HG03520 (cell line): Measurements from ENCODE around the gene ACYP2.
A peak's percentile ranks its signal among the peaks of the same experiment; 100 is the strongest.
"Not testable (repeated sequence)": the region's sequence is repeated elsewhere in the genome, so short reads cannot be mapped to it uniquely, and the experiment has no call there.

Source experiments
- ATAC-seq: cut with Tn5 transposase; IDR thresholded peaks from one replicate; pipeline ENCODE4 v1.9.1; 2021; ENCODE audit warnings: mild to moderate bottlenecking, moderate library complexity; ENCODE audit not compliant: unreplicated experiment

Gene ACYP2

GRCh38 chr2:54262015-54262765 lies 146.8 kb downstream of the ACYP2 start:
- no peak for ATAC-seq

GRCh38 chr2:54265081-54265480 lies 149.7 kb downstream of the ACYP2 start:
- not testable (repeated sequence) for ATAC-seq

- ATAC-seq: no peak
Measured at GRCh38 chr2:54267577-54267976, 152.2 kb downstream of the ACYP2 start.

- no peak for ATAC-seq
Measured at GRCh38 chr2:54271189-54271588, 155.8 kb downstream of the ACYP2 start.

- ATAC-seq: peak; percentile 94
Measured at GRCh38 chr2:54271843-54272627, 156.6 kb downstream of the ACYP2 start.

GRCh38 chr2:54274781-54275242 lies 159.4 kb downstream of the ACYP2 start:
- no peak for ATAC-seq

GRCh38 chr2:54275541-54275940 lies 160.1 kb downstream of the ACYP2 start:
- no peak for ATAC-seq

GRCh38 chr2:54279385-54279784 lies 164.0 kb downstream of the ACYP2 start:
- ATAC-seq: no peak

- no peak for ATAC-seq
Measured at GRCh38 chr2:54284826-54285225, 169.4 kb downstream of the ACYP2 start.

GRCh38 chr2:54285451-54285850 lies 170.0 kb downstream of the ACYP2 start:
- ATAC-seq: no peak

- ATAC-seq: no peak
Measured at GRCh38 chr2:54287532-54287931, 172.1 kb downstream of the ACYP2 start.

- no peak for ATAC-seq
Measured at GRCh38 chr2:54289917-54290316, 174.5 kb downstream of the ACYP2 start.

- ATAC-seq: no peak
Measured at GRCh38 chr2:54290356-54291025, 175.1 kb downstream of the ACYP2 start.

- not testable (repeated sequence) for ATAC-seq
Measured at GRCh38 chr2:54294665-54295064, 179.2 kb downstream of the ACYP2 start.

- ATAC-seq: no peak
Measured at GRCh38 chr2:54295911-54296310, 180.5 kb downstream of the ACYP2 start.

- ATAC-seq: no peak
Measured at GRCh38 chr2:54298514-54298913, 183.1 kb downstream of the ACYP2 start.

GRCh38 chr2:54303631-54304030 lies 188.2 kb downstream of the ACYP2 start:
- no peak for ATAC-seq

- ATAC-seq: no peak
Measured at GRCh38 chr2:54306556-54306955, 191.1 kb downstream of the ACYP2 start.

- ATAC-seq: no peak
Measured at GRCh38 chr2:54308186-54308585, 192.8 kb downstream of the ACYP2 start.

- no peak for ATAC-seq
Measured at GRCh38 chr2:54308782-54309181, 193.4 kb downstream of the ACYP2 start.

GRCh38 chr2:54310311-54310710 lies 194.9 kb downstream of the ACYP2 start:
- no peak for ATAC-seq

- ATAC-seq: no peak
Measured at GRCh38 chr2:54310961-54311360, 195.5 kb downstream of the ACYP2 start.
